Inflammatory macrophage treated with lipopolysaccharide for 4 hours (primary cell): ENCODE results near the gene TUB.

Experiments
- DNase-seq: peaks from one replicate; pipeline ENCODE4 v3.0.0-alpha.2; 2020

Gene TUB

DNA sequence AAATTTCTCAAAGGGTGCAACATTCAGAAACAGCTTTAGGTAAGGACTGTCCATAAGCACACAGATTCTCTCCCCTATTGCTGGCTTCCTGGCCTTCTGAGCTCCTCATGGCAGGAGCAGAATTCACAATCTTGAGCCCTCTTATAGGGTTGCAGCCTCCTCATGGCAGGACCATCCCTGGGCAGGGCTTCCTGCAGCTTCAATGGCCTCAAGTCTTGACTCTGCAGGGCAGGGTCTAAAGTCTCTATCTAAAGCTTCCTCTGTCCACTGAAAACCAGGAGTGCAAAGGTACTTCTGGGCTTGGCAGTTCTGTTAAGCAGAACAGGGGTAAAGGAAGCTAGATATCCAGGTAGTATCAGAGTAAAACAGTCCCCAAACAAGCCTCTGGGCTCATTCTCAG, 28.7 kb downstream of the TUB start:
- no peak for DNase-seq

DNA sequence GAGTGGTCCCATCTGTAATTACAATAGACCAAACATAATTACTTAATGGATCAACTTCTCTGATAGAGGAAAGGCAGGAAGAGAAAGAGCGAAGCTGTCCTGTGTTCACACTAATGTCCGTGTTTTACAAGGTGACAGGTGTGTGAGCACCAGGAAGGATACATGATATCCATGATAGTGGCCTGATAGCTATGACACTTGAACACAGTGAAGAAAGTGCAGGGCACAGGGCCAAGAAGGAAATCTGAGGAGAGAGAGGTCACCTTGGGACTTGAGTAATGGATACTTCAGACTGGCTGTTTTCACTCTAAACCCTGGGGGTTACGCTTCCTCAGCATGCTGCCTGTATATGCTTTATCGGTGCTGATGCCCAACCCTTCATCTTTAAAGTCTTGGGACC, 29.4 kb downstream of the TUB start:
- no peak for DNase-seq

DNA sequence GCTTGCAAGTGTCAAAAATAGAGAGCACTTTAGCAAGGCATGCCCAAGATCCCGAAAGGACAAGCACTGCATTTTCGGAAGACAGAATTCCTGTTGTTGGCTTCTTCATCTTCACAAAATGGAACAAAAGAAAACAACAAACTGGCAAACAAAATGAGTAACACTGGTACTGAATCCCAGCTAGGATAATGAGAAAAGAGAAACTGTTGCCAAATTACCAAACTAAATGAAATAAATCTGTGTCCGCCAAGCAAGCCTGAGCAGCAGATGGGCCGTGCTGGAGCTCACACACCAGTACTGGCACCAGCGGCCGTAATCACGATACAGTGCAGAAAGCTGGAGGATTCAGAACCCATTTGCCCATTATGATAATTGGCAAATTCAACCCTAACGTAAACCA, 30.6 kb downstream of the TUB start:
- no peak for DNase-seq

DNA sequence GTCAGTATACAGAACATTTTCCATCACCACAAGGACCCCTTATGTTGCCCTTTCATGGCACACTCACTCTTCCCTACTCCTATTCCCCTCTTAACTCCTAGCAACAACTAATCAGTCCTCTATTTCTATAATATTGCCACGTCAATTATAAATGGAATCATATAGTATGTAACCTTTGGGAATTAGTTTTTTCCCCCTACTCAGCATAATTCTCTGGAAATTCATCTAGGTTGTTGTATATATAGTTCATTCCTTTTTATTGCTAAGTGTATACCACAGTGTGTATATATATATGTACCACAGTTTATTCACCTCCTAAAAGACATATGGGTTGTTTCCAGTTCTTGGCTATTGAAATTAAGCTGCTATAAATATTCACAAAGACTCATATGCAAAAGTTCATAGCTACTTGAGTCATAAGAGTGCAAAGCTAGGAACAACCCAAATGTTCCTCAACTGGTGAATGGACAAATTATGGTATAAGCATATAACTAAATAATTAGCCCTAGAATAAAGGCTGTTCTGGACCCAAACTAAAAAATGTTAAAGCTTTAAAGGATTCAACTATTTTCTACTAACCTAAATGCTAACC, 41.3 kb downstream of the TUB start:
- DNase-seq = no peak

DNA sequence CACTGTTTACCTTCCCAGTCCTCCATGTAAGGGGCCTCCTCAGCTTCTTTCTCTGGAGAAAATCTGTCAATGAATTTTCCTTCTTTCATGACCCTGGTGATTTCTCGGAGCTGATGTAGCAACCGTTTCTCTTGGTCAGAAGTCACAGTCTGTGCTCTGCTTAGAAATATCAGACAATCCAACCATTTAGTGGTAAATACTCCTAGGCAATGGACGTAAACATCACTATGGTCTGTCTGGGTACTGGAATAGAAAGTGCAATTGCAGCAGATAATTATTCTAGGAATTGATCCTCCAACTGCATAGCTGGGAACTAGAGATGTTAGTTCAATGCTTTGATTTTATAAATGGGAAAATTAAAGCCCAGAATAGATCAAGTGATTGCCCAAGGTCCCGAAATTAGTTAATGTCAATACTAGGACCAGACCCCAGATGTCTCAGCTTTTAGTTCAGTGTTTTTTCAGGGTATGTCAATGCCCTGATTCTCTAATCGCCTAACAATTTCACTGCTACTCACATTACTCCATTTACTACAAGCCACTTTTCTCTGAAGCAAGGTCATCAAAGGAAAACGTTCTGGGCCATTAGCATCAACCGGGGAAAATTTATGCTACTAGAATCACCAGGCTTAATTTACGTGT, 45.8 kb downstream of the TUB start:
- no peak for DNase-seq

DNA sequence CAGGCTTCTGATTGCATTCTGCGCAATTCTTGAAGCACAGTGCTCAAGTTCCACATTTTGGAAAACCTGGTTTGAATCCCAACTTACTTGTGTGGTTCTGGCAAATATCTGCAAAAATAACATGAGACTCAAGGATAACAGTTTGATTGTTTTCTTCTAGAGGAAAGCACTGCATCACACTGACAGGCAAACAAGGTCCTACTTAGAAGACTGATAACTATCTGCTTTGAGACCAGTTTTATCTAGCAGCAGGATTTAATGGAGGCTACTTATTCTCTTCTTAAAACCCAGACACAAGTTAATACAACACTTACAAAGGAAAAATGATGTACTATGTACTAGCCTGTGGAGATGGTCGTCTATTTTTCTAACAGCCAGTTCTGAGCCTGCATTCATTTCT, 46.4 kb downstream of the TUB start:
- DNase-seq = no peak

DNA sequence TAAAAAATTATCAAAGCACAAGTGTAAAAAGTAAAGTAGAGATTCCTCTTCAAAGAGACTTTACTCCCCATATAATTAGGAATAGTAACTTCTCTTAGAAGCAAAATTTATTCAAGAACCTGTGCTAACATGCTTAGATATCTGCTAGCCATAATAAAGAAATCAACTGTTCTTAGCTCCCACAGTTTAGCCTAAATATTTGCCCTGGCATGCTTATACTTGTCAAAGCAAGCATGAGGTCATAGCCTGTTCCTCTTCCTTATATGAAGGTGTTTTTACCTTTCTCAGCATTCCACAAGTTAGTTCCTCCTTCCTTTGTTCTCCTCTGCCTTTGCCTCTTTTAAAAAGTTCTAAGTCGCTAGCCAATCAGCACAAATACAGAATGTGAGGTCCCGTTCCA, 57.5 kb downstream of the TUB start:
- no peak for DNase-seq

DNA sequence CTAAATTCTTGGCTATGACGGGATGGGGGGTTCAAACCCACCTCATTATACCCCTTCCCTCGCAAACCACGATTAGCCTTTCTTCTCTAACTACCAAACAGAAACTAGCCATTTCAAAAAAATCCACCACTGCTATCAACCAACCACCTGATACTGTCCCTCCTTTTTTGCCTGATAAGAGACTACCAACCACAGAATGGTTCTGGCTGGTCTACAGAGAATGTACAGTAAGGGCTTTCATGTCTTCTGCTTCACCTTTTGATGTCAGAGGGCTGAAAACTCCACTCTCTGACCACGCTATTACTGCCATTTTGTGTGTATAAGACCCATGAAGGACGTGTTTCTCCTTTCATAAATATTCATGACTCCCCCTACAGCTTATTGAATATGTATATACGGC, 68.7 kb downstream of the TUB start:
- DNase-seq = no peak
